GM23248 (cell line): ENCODE results near the gene LRFN2.

Experiments
- EZH2 ChIP-seq: fragments of 200-600 bp; sonication (generic); IDR thresholded peaks from 2 replicates; pipeline ENCODE4 v1.6.1; 2018; ENCODE audit warnings: antibody characterized with exemption, mild to moderate bottlenecking; ENCODE audit not compliant: insufficient read depth, poor library complexity, severe bottlenecking
- EZH2phosphoT487 ChIP-seq: fragments of 200-600 bp; sonication (generic); IDR thresholded peaks from 2 replicates; pipeline ENCODE4 v1.6.1; 2018; ENCODE audit warnings: antibody characterized with exemption, moderate library complexity, mild to moderate bottlenecking, low read depth; ENCODE audit not compliant: insufficient read depth

GRCh38 chr6:40369891-40370290 lies 217.3 kb downstream of the LRFN2 start:
- TF ChIP-seq EZH2 (no peak), EZH2phosphoT487 (no peak)
